ENCODE data around the gene TSPAN1.

DNA sequence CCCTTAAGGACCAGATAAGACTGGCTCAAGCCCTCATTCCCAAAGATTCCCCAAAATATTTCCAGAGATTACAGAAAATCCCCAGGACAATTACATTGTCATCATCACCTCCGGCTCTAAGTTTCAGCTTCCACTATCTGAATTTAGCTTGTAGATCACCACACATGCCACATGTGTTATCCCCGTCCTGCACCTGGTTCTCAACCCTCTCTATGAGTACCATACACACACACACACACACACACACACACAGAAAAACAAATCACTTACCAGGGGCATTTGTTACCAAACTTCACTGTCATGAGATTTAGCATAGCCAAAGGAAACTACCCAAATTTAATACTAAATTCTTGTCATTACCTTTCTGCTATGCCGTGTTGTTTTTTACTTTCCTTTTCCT lies 15.4 kb upstream of the TSPAN1 start:
- TF ChIP-seq EP300 (IDR thresholded peaks at IDR 0.05; ENCODE audit: borderline replicate concordance) (no peak), CEBPB (IDR thresholded peaks at IDR 0.05) (no peak), EGR1 (IDR thresholded peaks at IDR 0.05) (no peak)
- TF ChIP-seq, protein P1, sequence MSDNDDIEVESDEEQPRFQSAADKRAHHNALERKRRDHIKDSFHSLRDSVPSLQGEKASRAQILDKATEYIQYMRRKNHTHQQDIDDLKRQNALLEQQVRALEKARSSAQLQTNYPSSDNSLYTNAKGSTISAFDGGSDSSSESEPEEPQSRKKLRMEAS (IDR thresholded peaks at IDR 0.05), result no peak
